HG02588 (cell line): ENCODE data around the gene PRSS2.
A peak's percentile ranks its signal among the peaks of the same experiment; 100 is the strongest.
"Not testable (repeated sequence)": the region's sequence is repeated elsewhere in the genome, so short reads cannot be mapped to it uniquely, and the experiment has no call there.

Experiments used
- ATAC-seq: cut with Tn5 transposase; IDR thresholded peaks from one replicate; pipeline ENCODE4 v1.9.1; 2021; ENCODE audit warnings: mild to moderate bottlenecking, moderate library complexity; ENCODE audit not compliant: unreplicated experiment

The PRSS2 gene

GRCh38 chr7:142758312-142758711 lies 12.5 kb upstream of the PRSS2 start:
- ATAC-seq: not testable (repeated sequence)

GRCh38 chr7:142759433-142759832 lies 11.3 kb upstream of the PRSS2 start:
- no peak for ATAC-seq

GRCh38 chr7:142760071-142760642 lies 10.6 kb upstream of the PRSS2 start:
- no peak for ATAC-seq

- not testable (repeated sequence) for ATAC-seq
Measured at GRCh38 chr7:142761606-142762005, 9.2 kb upstream of the PRSS2 start.

- ATAC-seq: no peak
Measured at GRCh38 chr7:142762104-142762503, 8.7 kb upstream of the PRSS2 start.

GRCh38 chr7:142767451-142767850 lies 3.3 kb upstream of the PRSS2 start:
- no peak for ATAC-seq

GRCh38 chr7:142767861-142768260 lies 2.9 kb upstream of the PRSS2 start:
- ATAC-seq: no peak

GRCh38 chr7:142768885-142769284 lies 1.9 kb upstream of the PRSS2 start:
- not testable (repeated sequence) for ATAC-seq

- peak; percentile 86 for ATAC-seq
Measured at GRCh38 chr7:142771353-142771723, 568 bp downstream of the PRSS2 start.

GRCh38 chr7:142772051-142772450 lies 1.3 kb downstream of the PRSS2 start:
- no peak for ATAC-seq

- no peak for ATAC-seq
Measured at GRCh38 chr7:142772673-142773072, 1.9 kb downstream of the PRSS2 start.

GRCh38 chr7:142773230-142773629 lies 2.5 kb downstream of the PRSS2 start:
- no peak for ATAC-seq

GRCh38 chr7:142773937-142774744 lies 3.4 kb downstream of the PRSS2 start:
- ATAC-seq: no peak

GRCh38 chr7:142774826-142775225 lies 4.1 kb downstream of the PRSS2 start:
- no peak for ATAC-seq

GRCh38 chr7:142775351-142776115 lies 4.8 kb downstream of the PRSS2 start:
- ATAC-seq: not testable (repeated sequence)

GRCh38 chr7:142776206-142776844 lies 5.6 kb downstream of the PRSS2 start:
- ATAC-seq: no peak

- not testable (repeated sequence) for ATAC-seq
Measured at GRCh38 chr7:142776845-142777225, 6.1 kb downstream of the PRSS2 start.

- ATAC-seq: no peak
Measured at GRCh38 chr7:142777318-142777717, 6.5 kb downstream of the PRSS2 start.

GRCh38 chr7:142782922-142783900 lies 12.4 kb downstream of the PRSS2 start:
- ATAC-seq: peak; percentile 89

GRCh38 chr7:142784096-142784495 lies 13.3 kb downstream of the PRSS2 start:
- no peak for ATAC-seq
